ENCODE data around the gene ARHGAP15.

Gene ARHGAP15

DNA sequence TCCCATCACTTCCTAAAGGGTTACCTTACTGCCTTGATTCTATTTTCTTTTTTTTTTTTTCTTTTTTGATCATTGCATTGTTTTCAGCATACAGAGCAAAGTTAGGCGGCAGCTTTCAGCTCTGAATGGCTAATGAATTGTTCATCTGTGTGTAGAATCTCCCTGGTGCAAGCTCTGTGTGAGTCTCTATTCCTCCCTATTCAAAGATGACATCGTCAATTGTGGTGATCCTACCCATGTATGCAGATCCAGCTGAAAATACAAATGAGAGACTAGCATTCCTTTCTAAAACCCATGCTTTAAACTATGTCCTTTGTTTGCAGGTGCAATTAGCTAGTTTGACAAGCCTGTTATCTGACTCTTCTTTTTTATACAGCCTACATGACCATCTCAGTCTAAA lies 539.0 kb downstream of the ARHGAP15 start:
- Histone ChIP-seq H3K9ac (ENCODE audit: insufficient read length) (no peak overlapping the region), H3K36me3 (ENCODE audit: insufficient read depth, low read length) (no peaks in the 10 kb centered on the region), H3K27ac (no peak overlapping the region), H3K9me3 (ENCODE audit: low read depth, low read length) (no peaks in the 10 kb centered on the region), H3K4me3 (no peak overlapping the region)
- no peak for DNase-seq (ENCODE audit: low read depth, low spot score)
- TF ChIP-seq FOXP2 (optimal IDR thresholded peaks at IDR 0.05; ENCODE audit: control extremely low read depth, extremely low read length, insufficient read depth) = no peak
- no peak for TF ChIP-seq EZH2 (IDR thresholded peaks at IDR 0.05)
- no peak for TF ChIP-seq POLR2AphosphoS5 (IDR thresholded peaks at IDR 0.05; ENCODE audit: borderline replicate concordance, low read depth, low read length)

DNA sequence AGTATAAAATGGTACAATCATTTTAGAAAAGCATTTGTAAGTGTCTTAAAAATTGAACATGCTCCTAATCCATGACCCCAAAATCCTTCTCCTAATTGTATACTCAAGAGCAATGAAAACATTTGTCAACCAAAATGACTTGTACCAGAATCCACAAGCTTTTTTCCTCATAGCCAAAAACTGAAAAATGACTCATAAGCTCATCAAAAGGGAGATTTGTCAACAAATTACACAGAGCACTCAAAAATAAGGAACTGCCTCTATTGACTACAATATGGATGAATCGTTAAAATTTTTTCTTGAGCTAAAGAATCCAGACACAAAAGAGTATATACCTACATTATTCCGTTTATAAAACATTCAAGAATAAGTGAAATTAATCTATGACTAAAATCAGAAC lies 544.8 kb downstream of the ARHGAP15 start:
- no peaks in the 10 kb centered on the region for H3K36me3 ChIP-seq (ENCODE audit: insufficient read depth, low read length)
- no peak overlapping the region for H3K27ac ChIP-seq
- no peaks in the 10 kb centered on the region for H3K9me3 ChIP-seq (ENCODE audit: low read depth, low read length)
- no peak overlapping the region for H3K4me3 ChIP-seq
- DNase-seq (ENCODE audit: low read depth, low spot score) = no peak
- H3K9ac ChIP-seq (ENCODE audit: insufficient read length) = no peak overlapping the region
- no peak for TF ChIP-seq EZH2 (IDR thresholded peaks at IDR 0.05)
- TF ChIP-seq POLR2AphosphoS5 (IDR thresholded peaks at IDR 0.05; ENCODE audit: borderline replicate concordance, low read depth, low read length) = no peak
- no peak for TF ChIP-seq FOXP2 (optimal IDR thresholded peaks at IDR 0.05; ENCODE audit: control extremely low read depth, extremely low read length, insufficient read depth)

DNA sequence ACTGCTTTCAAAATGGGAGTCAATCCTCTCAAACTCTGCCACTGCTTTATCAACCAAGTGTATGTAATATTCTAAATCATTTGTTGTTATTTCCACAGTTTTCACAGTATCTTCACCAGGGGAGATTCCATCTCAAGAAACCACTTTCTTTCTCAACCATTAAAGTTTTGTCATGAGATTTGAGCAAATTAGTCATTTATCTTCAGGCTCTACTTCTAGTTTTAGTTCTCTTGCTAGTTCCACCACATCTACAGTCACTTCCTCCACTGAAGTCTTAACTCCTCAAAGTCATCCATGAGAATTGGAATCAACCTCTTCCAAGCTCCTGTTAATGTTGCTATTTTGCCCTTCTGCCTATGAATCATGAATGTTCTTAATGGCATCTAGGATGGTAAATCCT lies 545.8 kb downstream of the ARHGAP15 start:
- no peak for DNase-seq (ENCODE audit: low read depth, low spot score)
- Histone ChIP-seq H3K36me3 (ENCODE audit: insufficient read depth, low read length) (no peaks in the 10 kb centered on the region), H3K9ac (ENCODE audit: insufficient read length) (no peak overlapping the region), H3K4me3 (no peak overlapping the region), H3K27ac (no peak overlapping the region), H3K9me3 (ENCODE audit: low read depth, low read length) (no peaks in the 10 kb centered on the region)
- no peak for TF ChIP-seq POLR2AphosphoS5 (IDR thresholded peaks at IDR 0.05; ENCODE audit: borderline replicate concordance, low read depth, low read length)

DNA sequence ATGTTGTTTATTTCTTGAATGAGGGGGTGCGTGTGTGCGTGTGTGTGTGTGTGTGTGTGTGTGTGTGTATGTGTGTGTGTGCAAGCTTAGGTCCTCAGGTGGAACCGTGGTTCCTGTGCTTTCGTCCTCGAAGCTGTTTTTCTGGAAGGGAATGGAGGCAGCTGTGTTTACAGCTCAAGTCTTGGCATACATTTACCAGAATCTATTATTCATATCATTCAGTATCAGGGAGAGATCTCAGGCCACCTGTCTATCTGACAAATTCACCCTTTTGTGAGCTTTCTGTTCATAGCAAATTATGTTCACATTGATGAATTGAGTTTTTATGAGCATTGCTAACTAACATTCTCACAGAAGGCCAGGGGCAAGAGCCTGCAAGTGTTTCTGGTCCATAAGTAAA lies 550.4 kb downstream of the ARHGAP15 start:
- DNase-seq (ENCODE audit: low read depth, low spot score) = no peak
- no peak overlapping the region for H3K9ac ChIP-seq (ENCODE audit: insufficient read length)
- H3K36me3 ChIP-seq (ENCODE audit: insufficient read depth, low read length) = no peaks in the 10 kb centered on the region
- no peak overlapping the region for H3K4me3 ChIP-seq
- H3K9me3 ChIP-seq (ENCODE audit: low read depth, low read length) = no peaks in the 10 kb centered on the region
- H3K27ac ChIP-seq = no peak overlapping the region
- no peak for TF ChIP-seq EZH2 (IDR thresholded peaks at IDR 0.05)
- TF ChIP-seq POLR2AphosphoS5 (IDR thresholded peaks at IDR 0.05; ENCODE audit: borderline replicate concordance, low read depth, low read length) = no peak
- TF ChIP-seq FOXP2 (optimal IDR thresholded peaks at IDR 0.05; ENCODE audit: control extremely low read depth, extremely low read length, insufficient read depth) = no peak

DNA sequence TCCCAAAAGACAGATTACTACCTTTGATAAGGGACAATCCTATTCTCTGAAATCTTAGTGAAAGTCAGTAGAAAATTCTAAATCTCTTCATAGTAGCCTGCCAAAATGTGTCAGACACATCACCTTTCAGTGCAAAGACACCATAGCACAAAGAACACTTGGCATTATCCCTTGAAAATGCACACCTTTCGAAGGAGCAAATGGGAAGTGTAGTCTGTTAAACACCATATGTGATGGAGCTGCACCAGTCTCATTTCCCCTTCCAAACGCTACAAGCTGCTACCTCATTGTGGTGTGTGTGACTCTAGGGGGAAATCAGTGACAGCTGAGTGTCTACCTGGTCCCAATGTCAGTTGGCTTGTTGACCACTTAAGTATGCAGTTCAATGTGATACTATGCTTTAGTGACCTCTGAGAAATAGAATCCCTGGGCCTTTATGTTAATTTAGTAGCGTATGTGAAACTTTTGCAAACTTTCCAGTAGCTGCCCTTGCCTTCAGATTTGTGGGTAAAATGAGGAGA lies 551.7 kb downstream of the ARHGAP15 start:
- TF ChIP-seq FOXP2 (optimal IDR thresholded peaks at IDR 0.05; ENCODE audit: control extremely low read depth, extremely low read length, insufficient read depth) (no peak), POLR2AphosphoS5 (IDR thresholded peaks at IDR 0.05; ENCODE audit: borderline replicate concordance, low read depth, low read length) (no peak), EZH2 (IDR thresholded peaks at IDR 0.05) (no peak)
- H3K36me3 ChIP-seq (ENCODE audit: insufficient read depth, low read length) = no peaks in the 10 kb centered on the region

DNA sequence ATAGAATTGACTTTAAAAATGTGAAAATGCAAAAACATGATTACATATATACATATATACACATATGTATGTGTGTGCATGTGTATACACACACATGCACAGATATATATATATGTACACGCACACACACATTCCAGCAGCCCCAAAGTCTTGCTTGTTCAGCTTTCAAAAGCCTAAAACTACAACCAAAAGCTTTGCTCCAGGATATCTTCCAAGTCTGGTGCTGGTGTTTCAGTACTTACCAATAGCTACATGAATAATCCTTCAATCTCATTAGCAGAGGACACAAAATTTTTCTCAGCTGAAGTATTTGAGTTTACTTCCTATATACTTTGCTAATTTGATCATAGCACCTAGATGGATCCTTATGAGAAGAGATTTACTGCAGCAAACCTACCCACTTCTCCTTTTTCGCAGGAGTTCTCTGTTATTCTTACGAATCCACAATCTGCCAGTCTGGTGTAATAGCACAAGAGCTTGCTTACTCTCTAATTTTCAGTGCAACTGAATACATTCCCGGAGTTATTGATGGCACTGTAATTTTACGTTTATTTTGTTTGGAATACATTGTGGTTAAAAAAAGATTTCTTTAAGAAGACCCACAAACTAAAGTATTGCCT lies 553.3 kb downstream of the ARHGAP15 start:
- Histone ChIP-seq H3K4me3 (no peak overlapping the region), H3K27ac (no peak overlapping the region), H3K36me3 (ENCODE audit: insufficient read depth, low read length) (no peaks in the 10 kb centered on the region), H3K9me3 (ENCODE audit: low read depth, low read length) (no peaks in the 10 kb centered on the region), H3K9ac (ENCODE audit: insufficient read length) (no peak overlapping the region)
- no peak for DNase-seq (ENCODE audit: low read depth, low spot score)
- TF ChIP-seq EZH2 (IDR thresholded peaks at IDR 0.05) (no peak), POLR2AphosphoS5 (IDR thresholded peaks at IDR 0.05; ENCODE audit: borderline replicate concordance, low read depth, low read length) (no peak), FOXP2 (optimal IDR thresholded peaks at IDR 0.05; ENCODE audit: control extremely low read depth, extremely low read length, insufficient read depth) (no peak)

More for the DNA sequence above, 551.7 kb downstream of the ARHGAP15 start:
- H3K9me3 ChIP-seq (ENCODE audit: low read depth, low read length) = no peaks in the 10 kb centered on the region
- H3K27ac ChIP-seq = no peak overlapping the region
- no peak for DNase-seq (ENCODE audit: low read depth, low spot score)
- H3K9ac ChIP-seq (ENCODE audit: insufficient read length) = no peak overlapping the region
- no peak overlapping the region for H3K4me3 ChIP-seq

DNA sequence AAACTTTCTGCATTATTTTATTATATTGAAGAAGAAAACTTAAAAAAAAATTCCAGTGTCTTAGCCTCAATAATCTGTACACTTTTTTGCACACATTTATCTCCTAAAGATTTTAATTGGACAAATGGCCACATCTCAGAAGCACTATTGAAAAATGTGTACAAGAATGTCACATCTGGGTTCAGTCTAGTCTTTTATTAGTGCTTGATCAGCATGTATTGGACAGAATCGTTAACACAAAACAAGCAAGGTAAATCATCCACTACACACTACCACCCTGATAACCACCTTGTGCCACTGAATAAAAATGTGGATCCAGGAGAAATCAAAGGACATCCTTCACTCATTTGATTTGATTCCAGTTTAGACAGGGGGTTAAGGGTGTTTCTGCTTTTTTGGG lies 554.8 kb downstream of the ARHGAP15 start:
- TF ChIP-seq POLR2AphosphoS5 (IDR thresholded peaks at IDR 0.05; ENCODE audit: borderline replicate concordance, low read depth, low read length) (no peak), FOXP2 (optimal IDR thresholded peaks at IDR 0.05; ENCODE audit: control extremely low read depth, extremely low read length, insufficient read depth) (no peak), EZH2 (IDR thresholded peaks at IDR 0.05) (no peak)
- no peaks in the 10 kb centered on the region for H3K9me3 ChIP-seq (ENCODE audit: low read depth, low read length)
- no peaks in the 10 kb centered on the region for H3K36me3 ChIP-seq (ENCODE audit: insufficient read depth, low read length)
- DNase-seq (ENCODE audit: low read depth, low spot score) = no peak
- no peak overlapping the region for H3K27ac ChIP-seq
- no peak overlapping the region for H3K4me3 ChIP-seq
- H3K9ac ChIP-seq (ENCODE audit: insufficient read length) = no peak overlapping the region

DNA sequence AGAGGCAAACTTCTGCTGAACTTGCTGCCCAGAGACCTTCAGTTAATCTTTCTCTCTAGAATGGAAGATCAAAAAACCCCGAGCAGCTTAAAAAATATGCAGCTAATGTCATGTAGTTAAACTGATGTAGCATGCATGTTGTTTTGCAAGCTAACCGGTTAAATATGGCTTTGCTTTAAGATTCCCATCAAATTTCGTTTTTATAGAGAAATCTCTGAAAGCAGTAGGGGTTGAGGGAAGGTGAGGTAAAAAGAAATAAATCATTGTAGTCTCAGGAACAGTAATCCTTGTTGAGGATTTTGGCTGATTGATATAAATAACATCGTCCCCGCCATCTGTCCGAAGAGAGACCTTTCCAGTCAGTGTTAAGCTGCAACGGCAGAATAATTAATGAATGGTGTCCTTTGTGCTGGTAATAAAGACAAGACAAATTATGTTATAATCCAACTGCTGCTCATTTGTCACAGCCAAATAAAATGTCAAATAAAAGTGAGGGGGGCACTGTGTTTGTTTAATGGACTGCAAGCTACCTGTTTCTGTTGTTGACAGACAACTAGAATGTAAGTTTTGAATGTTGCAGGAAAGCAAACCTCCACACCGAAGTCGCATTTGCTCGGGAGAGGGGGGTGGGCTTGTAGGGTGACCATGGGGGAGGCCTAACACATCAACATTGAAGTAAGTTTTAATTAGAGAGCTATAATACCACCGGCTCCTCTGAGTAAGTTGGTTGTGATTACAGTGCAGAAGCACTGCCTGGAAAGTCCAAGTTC lies 555.5 kb downstream of the ARHGAP15 start:
- no peak overlapping the region for H3K27ac ChIP-seq
- DNase-seq (ENCODE audit: low read depth, low spot score) = no peak
- H3K9ac ChIP-seq (ENCODE audit: insufficient read length) = no peak overlapping the region
- no peaks in the 10 kb centered on the region for H3K36me3 ChIP-seq (ENCODE audit: insufficient read depth, low read length)
- H3K4me3 ChIP-seq = no peak overlapping the region
- TF ChIP-seq POLR2AphosphoS5 (IDR thresholded peaks at IDR 0.05; ENCODE audit: borderline replicate concordance, low read depth, low read length) = no peak
- H3K9me3 ChIP-seq (ENCODE audit: low read depth, low read length) = no peaks in the 10 kb centered on the region
